Neuron (in vitro differentiated cells): ENCODE data around the gene COG7.
"Not testable (repeated sequence)": the region's sequence is repeated elsewhere in the genome, so short reads cannot be mapped to it uniquely, and the experiment has no call there.

Source experiments
- H2AFZ ChIP-seq: one replicate; pipeline ENCODE4 v1.6.1; 2013; ENCODE audit warnings: low read depth, mild to moderate bottlenecking, inconsistent platforms, low read length, moderate library complexity
- H3K27me3 ChIP-seq: one replicate; pipeline ENCODE4 v1.6.1; 2013; ENCODE audit warnings: low read length; ENCODE audit not compliant: insufficient read depth
- H3K36me3 ChIP-seq: one replicate; pipeline ENCODE4 v1.6.1; 2013; ENCODE audit warnings: low read length; ENCODE audit not compliant: insufficient read depth
- H3K4me1 ChIP-seq: one replicate; pipeline ENCODE4 v1.6.1; 2013; ENCODE audit warnings: low read length; ENCODE audit not compliant: insufficient read depth
- H3K4me3 ChIP-seq: 2 replicates; pipeline ENCODE4 v1.5.1; 2013; ENCODE audit warnings: mild to moderate bottlenecking, low read length, moderate library complexity
- H3K9me3 ChIP-seq: one replicate; pipeline ENCODE4 v1.6.1; 2013; ENCODE audit warnings: low read length

Gene COG7

DNA sequence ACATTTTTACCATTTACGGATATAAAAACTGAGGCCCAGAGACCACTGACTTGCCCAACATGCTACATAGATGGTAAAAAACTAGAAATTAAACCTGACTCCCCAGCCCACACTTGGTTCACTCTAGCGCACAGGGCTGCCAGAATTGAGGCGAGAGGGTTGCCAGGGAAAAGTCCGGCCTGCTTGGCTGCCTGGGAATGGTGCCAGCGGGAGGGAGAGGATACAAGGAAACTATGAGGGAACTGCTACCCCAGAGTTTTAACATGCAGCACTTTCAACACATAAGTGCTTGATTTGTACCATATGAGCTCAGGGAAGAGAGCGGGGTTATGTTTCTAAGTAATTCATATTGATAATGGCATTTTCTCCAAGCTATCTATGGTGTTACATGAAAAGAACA is 10.0 kb upstream of the COG7 start:
- peaks cover 39% of the 10 kb centered on the region for H3K36me3 ChIP-seq

DNA sequence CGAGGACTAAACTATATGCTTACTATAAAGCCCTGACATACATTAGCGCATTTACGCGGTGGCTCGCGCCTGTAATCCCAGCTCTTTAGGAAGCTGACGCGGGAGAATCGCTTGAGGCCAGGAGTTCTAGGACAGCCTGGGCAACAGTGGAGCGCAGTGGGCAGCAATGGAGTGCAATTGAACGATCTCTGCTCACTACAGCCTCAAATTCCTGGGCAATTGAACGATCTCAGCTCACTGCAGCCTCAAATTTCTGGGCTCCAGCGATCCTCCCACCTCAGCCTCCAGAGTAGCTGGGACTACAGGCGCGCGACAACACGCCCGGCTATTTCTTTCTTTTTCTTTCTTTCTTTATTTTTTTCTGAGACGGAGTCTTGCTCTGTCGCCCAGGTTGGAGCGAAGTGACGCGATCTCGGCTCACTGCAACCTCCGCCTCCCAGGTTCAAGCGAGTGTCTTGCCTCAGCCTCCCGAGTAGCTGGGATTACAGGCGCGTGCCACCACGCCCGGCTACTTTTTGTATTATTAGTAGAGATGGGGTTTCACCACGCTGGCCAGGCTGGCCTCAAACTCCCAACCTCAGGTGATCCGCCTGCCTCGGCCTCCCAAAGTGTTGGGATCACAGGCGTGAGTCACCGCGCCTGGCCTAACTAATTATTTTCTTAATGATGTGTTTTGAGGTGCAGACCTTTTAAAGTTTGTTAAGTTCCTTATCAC is 506 bp upstream of the COG7 start:
- H3K4me1 ChIP-seq, result peaks cover 2% of the 10 kb centered on the region
- H3K36me3 ChIP-seq, result peaks cover 2% of the 10 kb centered on the region
- peak overlapping the region; percentile 90 for H2AFZ ChIP-seq
- H3K9me3 ChIP-seq, result no peaks in the 10 kb centered on the region
- peak overlapping the region; percentile 77 for H3K4me3 ChIP-seq
- no peaks in the 10 kb centered on the region for H3K27me3 ChIP-seq

More for the DNA sequence above, 10.0 kb upstream of the COG7 start:
- not testable (repeated sequence) for H3K9me3 ChIP-seq, H3K4me3 ChIP-seq, H3K27me3 ChIP-seq, H3K4me1 ChIP-seq, H2AFZ ChIP-seq

DNA sequence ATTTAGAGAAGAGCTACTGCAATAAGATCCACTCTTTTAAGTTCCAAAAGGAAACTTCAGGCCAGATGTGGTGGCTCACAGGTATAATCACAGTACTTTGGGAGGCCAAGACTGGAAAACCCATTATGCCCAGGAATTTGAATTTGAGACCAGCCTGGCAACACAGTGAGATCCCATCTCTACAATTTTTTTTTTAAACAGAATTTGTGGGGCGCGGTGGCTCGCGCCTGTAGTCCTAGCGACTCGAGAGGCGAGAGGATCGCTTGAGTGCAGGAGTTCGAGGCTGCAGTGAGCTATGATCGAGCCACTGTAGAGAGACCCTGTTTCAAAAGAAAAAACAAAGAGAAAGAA is 793 bp downstream of the COG7 start:
- Histone ChIP-seq H3K27me3 (no peaks in the 10 kb centered on the region), H3K9me3 (no peaks in the 10 kb centered on the region), H3K4me3 (peak overlapping the region; percentile 77), H2AFZ (peak overlapping the region; percentile 90), H3K36me3 (peaks cover 5% of the 10 kb centered on the region), H3K4me1 (peaks cover 2% of the 10 kb centered on the region)

DNA sequence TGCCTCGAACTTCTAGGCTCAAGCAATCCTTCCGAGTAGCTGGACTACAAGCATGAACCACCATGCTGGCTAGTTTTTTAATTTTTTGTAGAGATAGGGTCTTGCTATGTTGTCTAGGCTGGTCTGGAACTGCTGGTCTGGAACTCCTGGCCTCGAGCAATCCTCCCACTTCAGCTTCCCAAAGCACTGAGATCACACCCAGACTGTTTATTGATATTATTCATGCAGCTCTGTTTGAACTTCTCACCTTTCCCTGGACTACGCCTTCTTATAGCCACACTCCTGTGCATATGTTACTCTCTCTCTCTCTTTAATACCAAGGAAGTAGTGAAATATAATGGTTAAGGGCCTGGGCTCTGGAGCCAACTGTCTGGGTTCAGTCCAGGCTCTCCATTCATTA is 4.6 kb downstream of the COG7 start:
- no peak overlapping the region for H3K4me3 ChIP-seq
- H3K9me3 ChIP-seq, result no peaks in the 10 kb centered on the region
- no peaks in the 10 kb centered on the region for H3K27me3 ChIP-seq
- peaks cover 2% of the 10 kb centered on the region for H3K4me1 ChIP-seq
- H2AFZ ChIP-seq, result no peak overlapping the region
- H3K36me3 ChIP-seq, result peaks cover 20% of the 10 kb centered on the region

DNA sequence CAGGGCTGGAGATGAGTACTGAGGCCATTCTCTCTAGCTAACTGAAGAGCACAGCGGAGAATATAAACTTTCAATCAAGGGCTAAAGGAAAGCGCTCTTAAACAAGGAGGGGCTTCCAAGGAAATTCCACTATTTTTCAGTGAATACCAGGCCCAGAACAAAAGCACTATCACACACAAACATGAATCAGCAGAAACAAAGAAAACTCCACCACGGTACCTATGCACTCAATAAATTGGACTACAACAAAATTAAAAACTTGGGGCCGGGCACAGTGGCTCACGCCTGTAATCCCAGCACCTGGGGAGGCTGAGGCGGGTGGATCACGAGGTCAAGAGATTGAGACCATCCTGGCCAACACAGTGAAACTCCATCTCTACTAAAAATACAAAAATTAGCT is 15.4 kb downstream of the COG7 start:
- not testable (repeated sequence) for H3K27me3 ChIP-seq, H2AFZ ChIP-seq, H3K4me1 ChIP-seq, H3K9me3 ChIP-seq, H3K4me3 ChIP-seq
- peaks cover 53% of the 10 kb centered on the region for H3K36me3 ChIP-seq

DNA sequence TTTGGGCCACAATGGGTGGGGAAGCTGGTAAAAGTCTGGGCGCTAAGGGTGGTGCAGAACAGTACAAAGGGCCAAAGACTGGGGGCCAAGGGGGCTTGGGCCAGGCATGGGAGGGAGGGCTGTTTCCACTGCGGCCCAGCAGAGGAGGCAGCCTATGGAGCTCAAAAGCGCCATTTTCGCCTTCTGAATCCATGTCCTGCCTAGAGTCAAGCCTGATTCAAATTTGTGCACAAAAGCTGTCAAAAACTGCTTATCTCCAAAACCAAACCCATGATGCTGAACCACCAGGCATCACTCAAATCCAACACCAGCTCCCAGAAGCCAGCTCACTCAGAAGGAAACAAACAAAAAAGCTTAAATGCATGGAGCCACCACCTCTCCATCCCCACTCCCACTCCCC is 16.0 kb downstream of the COG7 start:
- Histone ChIP-seq H3K4me1 (no peaks in the 10 kb centered on the region), H2AFZ (no peak overlapping the region), H3K36me3 (peaks cover 53% of the 10 kb centered on the region), H3K27me3 (no peaks in the 10 kb centered on the region), H3K9me3 (no peaks in the 10 kb centered on the region), H3K4me3 (no peak overlapping the region)

DNA sequence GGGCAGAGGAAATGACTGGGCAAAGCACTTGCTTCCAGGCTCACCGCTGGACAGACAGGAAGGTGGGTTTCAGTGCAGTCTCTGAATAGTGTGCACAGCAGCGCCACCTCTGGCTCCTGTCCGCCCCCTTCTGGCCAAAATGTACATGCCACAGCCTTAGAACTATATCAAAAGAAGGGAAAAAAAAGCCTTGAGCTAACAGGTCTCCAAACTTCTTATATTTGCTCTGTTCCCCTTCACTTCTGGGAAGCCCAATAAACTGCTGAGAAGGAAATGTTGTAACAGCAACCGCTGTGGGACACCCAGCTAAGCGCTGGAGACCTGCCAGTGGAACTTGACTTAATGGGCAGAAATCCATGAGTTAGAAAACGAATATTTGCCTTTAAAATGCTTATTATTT is 17.5 kb downstream of the COG7 start:
- Histone ChIP-seq H3K9me3 (no peaks in the 10 kb centered on the region), H2AFZ (no peak overlapping the region), H3K4me3 (no peak overlapping the region), H3K36me3 (peaks cover 49% of the 10 kb centered on the region), H3K4me1 (no peaks in the 10 kb centered on the region), H3K27me3 (no peaks in the 10 kb centered on the region)

DNA sequence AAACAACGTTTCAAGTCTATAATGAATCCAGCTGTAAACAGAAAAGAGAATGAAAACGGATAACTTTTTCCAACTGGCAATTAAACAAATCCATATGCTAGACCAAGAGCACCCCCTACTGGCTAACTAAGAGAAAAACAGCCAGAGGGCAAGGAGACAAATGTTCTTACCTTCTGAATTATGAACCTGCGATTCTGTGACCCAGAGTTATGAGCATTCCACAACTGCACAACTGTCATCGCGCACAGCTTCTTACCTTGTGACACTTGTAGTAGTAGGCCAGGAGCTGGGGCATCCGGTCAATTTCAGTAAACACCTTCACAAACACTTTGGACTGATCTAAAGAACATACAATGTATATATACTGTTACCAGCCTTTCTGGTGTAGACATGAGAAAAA is 18.6 kb downstream of the COG7 start:
- Histone ChIP-seq H3K36me3 (peaks cover 50% of the 10 kb centered on the region), H3K4me1 (no peaks in the 10 kb centered on the region), H3K4me3 (no peak overlapping the region), H3K9me3 (no peaks in the 10 kb centered on the region), H2AFZ (no peak overlapping the region), H3K27me3 (no peaks in the 10 kb centered on the region)

DNA sequence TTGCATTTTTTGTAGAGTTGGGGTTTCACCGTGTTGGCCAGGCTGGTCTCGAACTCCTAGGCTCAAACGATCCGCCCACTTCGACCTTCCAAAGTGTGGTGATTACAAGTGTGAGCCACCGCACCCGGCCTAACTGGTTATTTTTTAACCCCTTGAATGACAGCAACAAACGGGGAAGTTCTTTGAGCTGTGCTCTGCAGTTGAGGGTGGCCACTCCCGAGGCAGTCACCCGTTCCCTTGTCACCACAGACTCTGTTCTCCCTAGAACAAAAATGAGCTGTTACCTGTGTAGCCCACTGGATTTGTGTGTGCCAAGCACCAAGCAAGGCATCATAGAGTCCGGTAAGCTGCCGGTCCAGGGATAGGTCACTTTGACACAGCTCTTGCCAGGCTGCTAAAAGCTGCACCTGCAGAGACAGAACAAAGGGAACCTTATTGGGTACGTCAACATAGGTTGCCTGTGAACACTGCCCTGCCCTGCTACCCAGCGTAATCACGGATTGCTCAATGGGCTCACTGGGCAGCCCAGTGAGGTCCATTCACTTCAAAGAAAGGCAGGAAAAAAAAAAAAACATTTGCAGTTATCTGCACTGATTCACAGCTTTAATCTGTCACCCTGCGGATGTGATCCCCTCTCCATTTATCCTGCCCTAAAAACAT is 19.6 kb downstream of the COG7 start:
- no peaks in the 10 kb centered on the region for H3K27me3 ChIP-seq
- H3K9me3 ChIP-seq, result no peaks in the 10 kb centered on the region
- H3K36me3 ChIP-seq, result peaks cover 47% of the 10 kb centered on the region
- no peaks in the 10 kb centered on the region for H3K4me1 ChIP-seq
- H2AFZ ChIP-seq, result no peak overlapping the region
- H3K4me3 ChIP-seq, result no peak overlapping the region

DNA sequence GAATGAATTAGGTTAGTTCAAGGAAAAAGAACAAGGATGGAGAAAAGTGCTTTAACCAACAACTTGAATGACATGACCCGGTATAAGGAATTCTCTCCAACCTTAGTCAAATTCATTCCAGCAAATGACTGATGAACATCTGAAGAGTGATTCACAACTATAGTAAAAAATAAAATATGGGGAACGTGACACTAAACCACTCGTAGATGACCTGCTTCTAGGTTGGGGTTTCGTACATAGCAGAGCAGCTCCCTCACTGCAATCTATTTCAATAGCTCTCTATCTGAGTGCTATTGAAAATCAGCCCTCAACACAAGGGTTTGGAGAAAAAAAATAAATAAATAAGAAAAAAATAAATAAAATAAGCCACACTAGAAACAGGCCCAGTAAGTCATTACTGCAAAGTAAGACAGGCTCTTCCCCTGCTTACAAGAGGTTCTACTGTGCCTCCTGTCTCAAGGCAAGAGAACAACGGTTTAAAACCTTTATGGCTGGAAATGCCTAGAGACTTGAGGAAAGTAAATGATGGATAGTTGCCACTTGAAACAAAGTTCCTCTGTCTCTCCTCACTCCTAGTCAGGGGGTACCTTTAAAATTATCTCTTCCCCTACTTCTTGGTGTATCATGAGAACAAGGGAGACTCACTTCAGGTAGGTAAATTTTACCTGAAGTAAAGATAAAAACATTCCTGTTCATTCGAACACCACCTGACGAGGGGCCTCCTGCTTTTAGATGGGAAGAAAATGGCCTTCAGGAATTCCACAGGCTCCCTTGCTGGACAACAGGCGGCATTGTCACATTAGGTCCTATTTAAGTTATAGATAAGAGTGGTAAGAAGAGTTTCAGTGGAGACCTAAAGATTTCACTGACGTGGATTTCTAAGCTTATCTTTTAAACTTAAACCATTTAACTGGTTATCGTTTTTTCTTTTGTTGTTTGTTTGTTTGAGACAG is 20.5 kb downstream of the COG7 start:
- Histone ChIP-seq H3K36me3 (peaks cover 45% of the 10 kb centered on the region), H3K27me3 (no peaks in the 10 kb centered on the region)

DNA sequence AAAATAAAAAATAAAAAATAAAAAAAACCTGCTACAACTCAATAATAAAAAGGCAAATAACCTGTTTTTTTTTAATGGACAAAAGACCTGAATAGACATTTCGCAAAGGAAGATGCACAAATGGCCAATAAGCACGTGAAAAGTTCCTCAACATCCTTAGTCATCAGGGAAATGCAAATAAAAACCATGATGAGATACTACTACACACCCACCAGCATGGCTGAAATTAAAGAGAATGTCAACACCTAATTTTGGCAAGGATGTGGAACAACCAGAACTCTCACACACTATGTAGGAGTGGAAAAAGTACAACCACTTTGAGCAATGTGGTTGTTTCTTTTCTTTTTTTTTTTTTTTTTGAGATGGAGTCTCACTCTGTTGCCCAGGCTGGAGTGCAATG is 24.6 kb downstream of the COG7 start:
- H3K36me3 ChIP-seq, result peaks cover 39% of the 10 kb centered on the region
- H3K27me3 ChIP-seq, result no peaks in the 10 kb centered on the region
- no peak overlapping the region for H3K4me3 ChIP-seq
- H2AFZ ChIP-seq, result no peak overlapping the region
- no peaks in the 10 kb centered on the region for H3K4me1 ChIP-seq
- H3K9me3 ChIP-seq, result no peaks in the 10 kb centered on the region

More for the DNA sequence above, 20.5 kb downstream of the COG7 start:
- Histone ChIP-seq H3K4me3 (no peak overlapping the region), H3K9me3 (no peaks in the 10 kb centered on the region), H2AFZ (no peak overlapping the region), H3K4me1 (no peaks in the 10 kb centered on the region)

DNA sequence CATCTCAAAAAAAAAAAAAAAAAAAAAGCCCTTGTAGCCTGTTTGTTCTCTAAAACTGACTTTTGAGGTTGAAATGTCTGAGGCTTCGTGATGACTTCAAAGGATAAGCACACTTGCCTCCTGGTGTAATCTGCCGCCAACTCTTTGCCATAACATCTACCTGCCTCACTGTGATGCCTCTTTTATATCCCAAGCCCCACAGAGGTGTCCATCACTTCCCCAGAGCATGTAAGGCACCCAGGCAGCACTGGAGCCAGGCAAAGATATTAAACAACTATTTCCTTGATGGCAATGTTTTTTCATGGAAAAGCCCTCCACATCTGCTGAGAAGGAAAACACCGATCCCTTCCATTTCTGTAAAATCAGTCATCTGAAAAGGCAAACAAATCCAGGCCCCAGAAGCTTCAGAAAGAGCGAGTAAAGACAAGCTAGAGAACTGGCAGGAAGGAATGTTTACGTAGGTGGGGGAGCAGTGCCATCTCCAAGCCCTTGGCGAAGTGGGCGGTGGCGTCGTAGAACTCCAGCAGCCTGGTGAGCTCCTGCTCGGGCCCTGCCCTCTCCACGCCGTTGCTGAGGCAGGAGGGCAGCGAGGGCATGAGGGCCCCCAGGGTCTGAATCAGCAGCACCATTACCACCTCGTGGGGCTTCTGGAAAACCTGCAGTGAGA is 28.6 kb downstream of the COG7 start:
- H3K9me3 ChIP-seq, result no peaks in the 10 kb centered on the region
- no peak overlapping the region for H3K4me3 ChIP-seq
- H2AFZ ChIP-seq, result no peak overlapping the region
- H3K27me3 ChIP-seq, result no peaks in the 10 kb centered on the region
- H3K4me1 ChIP-seq, result no peaks in the 10 kb centered on the region
- H3K36me3 ChIP-seq, result peaks cover 14% of the 10 kb centered on the region
